Loucy (cell line): ENCODE results near the gene MOCS3.

Source experiments
- CTCF ChIP-seq: fragments of 200-600 bp; sonication (generic); conservative IDR thresholded peaks from 2 replicates; pipeline ENCODE4 v1.5.1; 2014; ENCODE audit warnings: mild to moderate bottlenecking, antibody characterized with exemption, low read length
- EZH2phosphoT487 ChIP-seq: fragments of 200-600 bp; IDR thresholded peaks from 2 replicates; pipeline ENCODE4 v1.6.1; 2018; ENCODE audit warnings: antibody characterized with exemption, mild to moderate bottlenecking, moderate library complexity, borderline replicate concordance

DNA sequence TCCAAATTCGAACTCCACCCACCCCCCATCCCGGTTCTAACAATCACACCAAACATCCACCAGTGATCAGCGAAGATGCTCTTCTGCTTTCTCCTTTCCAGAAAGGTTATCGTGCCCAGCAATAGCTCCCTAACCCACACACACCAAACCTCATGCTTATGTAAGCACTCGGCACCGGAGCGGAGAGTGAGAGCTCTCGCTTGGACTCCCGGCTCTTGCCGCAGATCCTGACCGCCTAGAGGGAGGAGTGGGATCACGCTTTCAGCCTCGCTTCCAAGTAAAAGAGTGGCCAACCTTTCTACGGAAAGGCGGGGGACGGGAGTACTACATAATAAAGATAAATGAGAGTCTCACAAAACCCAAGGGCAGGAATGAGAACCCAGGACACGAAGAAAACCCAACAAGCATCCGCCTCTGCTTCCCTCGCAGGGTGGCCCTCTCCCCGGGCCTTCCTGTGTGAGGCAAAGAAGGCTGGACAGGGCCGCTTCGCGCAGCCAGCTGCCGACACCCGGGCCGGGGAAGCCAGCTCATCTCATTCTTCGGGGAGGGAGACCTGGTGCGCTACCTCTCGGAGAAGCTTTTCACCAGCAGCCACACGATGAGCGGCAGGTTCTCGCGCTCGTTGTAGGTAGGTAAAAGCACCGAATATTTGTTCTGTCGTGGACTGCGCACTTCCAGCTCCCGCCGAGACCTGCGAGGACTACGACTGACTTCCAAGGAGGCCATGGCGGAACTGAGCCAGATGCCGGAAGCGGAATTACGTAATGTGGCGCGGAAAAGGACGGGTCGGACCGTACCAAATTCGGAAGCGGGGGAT, 612 bp upstream of the MOCS3 start, which contains the start of gene DPM1:
- TF ChIP-seq CTCF (no peak), EZH2phosphoT487 (no peak)
